NCI-H82 (cell line): Measurements from ENCODE around the gene ZFP92.
A peak's percentile ranks its signal among the peaks of the same experiment; 100 is the strongest.
"Not testable (repeated sequence)": the region's sequence is repeated elsewhere in the genome, so short reads cannot be mapped to it uniquely, and the experiment has no call there.

Experiments
- DNase-seq: peaks from one replicate; lab custom pipeline; 2025; lab: John Stamatoyannopoulos, UW

Gene ZFP92

DNA sequence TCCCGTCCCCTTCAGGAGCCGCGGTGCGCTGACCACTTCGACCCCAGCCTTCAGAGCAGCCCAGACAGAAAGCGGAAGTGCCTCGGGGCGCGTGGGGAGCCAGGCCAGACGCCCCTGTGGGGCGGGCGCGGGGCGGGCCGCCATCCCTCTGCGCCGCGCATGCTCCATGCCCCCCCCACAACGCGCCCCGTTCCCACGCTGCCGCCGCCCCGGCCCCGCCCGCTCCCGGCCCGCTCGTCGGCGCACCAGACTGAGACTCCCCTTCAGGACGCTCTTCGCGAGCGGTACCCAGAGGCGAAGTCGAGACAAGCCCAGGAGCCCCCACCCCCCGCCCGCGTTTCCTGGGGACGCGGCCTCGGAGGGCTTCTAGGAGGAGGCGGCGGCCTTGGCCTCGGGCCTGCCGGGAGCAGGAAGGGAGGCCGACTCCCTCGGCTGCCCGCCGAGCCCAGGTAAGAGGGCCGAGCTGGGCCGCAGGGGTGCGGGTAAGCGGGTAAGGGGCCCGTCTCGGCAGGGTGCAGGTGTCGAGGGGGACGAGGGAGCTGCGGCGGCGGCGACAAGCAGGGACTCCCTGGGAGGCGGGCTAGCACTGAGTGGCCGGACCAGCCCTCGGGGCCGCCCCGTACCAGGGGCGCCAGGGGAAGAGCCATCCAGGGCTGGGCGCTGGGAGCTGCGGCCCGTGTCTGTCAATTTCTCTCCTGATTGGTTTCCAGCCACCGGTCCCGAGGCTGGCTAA is at the start of gene ZFP92:
ZFP92 (plus strand) TSS at position 218 of the 733 bp plus-strand sequence. CDS start 6,851 bp downstream, outside the sequence.
- no peak for DNase-seq

DNA sequence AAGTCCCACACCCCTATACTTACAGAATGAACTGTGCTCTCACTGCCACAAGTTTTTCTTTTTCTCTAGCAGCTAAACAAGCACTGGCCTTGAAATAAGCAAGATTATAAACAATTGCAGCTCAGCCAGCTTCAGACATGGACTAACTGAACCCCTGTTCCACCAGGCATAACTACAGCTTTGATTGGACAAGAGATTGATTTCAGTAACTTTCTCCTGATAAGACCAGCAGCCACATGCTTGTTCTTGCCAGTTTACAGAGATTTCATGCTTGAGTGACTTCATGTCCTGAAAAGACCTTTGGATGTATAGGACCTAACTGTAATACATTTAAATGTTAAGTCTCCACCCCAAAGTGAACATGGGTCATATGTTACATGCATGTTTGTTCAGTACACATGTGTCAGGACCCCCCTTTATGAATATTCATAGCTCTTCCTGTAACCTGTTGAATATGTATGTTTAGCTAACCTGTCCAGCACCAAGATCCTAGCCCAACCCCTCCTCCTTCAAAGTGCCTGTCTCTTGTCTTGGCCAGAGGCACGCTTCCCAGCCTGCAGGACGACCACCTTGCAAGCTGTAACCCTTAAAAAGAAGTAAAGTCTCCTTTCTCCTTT is 49.4 kb upstream of the ZFP92 start:
- DNase-seq: peak; percentile 49

DNA sequence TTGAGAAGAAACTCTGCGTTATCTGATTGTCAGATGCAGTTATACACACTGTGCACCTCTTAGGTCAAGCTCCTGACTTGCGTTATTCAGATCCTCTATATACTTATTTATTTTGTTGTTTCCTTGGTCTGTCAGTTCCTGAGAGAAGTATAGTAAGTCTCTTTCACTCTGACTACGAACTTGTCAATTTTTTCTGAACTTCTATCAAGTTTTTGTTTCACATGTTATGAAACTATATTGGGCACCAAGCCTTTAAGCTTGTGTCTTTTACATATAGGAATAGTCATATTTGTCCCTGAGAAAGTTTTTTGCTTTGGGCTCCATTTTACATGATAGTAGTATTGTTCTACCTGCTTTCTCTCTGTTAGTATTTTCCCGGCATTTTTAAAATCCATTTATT is 45.6 kb upstream of the ZFP92 start:
- no peak for DNase-seq

DNA sequence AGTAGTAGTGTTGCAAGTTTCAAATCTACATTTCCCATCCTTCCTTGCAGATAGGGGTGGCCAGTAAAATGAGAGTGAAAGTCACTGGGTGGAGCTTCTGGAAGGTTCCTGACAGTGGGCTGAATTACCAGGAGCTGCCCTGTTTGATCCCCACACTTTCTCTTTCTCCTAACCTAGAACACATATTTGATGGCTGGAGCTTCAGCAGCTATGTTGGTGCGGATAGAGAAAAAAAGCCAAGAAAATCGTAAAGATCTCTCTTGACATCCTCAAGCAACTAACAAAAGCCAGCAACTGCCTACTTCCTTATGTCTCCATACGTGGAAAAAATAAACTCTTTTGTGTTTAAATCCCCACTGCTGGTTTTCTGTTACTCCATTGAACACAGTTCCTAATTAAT is 45.2 kb upstream of the ZFP92 start:
- DNase-seq: no peak

DNA sequence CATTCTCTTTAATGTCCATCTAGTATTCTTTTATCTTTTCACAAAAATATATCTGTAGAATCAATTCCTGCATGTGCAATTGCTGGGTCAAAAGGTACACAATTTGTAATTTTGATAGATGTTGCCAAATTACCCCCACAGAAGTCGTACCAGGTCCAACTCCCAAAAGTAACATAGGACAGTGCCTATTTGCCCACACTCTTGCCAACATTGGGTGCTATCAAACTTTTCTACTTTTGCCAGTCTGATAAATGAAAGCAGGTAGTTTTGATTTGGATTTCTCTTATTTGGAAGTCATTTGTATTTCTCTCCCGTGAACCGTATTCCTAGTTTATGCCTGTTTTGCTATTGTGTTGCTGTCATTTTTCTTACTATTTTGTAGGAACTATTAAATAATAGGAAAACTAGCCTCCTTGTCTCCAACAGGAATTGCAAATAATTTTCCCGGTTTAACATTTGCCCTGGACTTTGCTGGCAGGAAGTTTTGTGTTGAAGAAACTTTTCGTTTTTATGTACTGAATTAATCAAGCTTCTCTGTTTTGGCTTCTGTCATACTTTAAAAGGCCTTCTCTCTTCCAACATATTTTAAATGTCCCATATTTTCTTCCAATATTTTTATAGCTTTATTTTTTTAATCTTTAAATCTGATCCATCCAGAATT is 44.3 kb upstream of the ZFP92 start:
- DNase-seq: no peak

- no peak for DNase-seq
Measured at GRCh38 chrX:153370293-153371055, 40.8 kb upstream of the ZFP92 start.

DNA sequence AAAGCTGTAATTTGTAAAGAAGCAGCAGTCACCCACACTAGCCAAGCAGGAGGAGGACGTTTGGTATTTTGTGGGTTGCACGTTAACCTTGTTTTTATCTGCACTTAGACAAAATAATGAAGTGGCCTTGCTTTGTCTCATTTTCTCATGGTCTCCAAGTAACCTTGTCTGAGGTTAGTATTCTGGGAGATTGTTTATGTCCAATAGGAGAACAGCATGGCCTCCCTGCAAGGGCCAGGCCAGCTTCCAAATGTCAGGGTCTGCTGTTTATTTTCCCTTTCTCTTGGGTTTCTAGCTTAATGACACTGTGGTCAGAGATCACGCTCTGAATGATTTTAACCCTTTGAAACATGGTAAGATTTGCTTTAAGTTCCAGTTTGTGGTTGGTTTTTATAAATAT is 40.0 kb upstream of the ZFP92 start:
- DNase-seq: no peak

GRCh38 chrX:153372949-153373348 is 38.3 kb upstream of the ZFP92 start:
- no peak for DNase-seq

- no peak for DNase-seq
Measured at GRCh38 chrX:153374426-153374825, 36.8 kb upstream of the ZFP92 start.

GRCh38 chrX:153375571-153375970 is 35.7 kb upstream of the ZFP92 start:
- no peak for DNase-seq

DNA sequence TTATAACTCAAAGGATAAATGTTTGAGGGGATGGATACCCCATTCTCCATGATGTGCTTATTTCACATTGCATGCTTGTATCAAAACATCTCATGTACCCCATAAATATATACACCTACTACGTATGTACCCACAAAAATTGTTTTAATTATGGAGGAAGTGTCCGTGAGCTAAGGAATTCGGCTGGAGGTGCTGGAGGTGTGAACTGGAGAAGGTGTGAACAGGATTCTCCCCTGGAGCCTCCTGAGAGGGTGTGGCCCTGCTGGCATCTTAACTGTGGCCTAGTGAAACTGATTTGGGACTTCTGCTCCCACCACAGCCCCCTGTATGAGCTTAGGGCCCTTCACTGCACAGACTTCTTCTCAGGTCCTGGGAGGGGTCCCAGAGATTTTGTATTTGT is 33.5 kb upstream of the ZFP92 start:
- DNase-seq: no peak

DNA sequence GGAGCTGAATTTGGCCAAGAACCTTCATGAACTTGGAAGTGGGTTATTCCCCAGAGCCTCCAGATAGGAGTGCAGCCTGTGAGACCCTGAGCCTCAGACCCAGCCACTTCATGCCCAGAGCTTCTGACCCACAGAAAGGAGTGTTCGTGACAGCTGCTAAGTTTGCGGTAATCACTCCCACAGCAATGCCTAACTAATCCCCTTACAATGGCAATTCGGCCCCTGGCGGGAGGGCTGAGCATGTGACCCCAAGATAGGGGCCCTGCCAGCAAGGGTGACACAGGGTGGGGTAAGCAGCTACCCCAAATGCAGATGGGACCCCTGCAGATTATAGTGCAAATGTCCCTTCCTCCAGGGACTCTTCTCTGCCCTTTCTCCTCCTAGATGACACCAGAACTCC is 32.7 kb upstream of the ZFP92 start:
- peak; percentile 58 for DNase-seq

GRCh38 chrX:153379508-153379907 is 31.8 kb upstream of the ZFP92 start:
- DNase-seq: no peak

DNA sequence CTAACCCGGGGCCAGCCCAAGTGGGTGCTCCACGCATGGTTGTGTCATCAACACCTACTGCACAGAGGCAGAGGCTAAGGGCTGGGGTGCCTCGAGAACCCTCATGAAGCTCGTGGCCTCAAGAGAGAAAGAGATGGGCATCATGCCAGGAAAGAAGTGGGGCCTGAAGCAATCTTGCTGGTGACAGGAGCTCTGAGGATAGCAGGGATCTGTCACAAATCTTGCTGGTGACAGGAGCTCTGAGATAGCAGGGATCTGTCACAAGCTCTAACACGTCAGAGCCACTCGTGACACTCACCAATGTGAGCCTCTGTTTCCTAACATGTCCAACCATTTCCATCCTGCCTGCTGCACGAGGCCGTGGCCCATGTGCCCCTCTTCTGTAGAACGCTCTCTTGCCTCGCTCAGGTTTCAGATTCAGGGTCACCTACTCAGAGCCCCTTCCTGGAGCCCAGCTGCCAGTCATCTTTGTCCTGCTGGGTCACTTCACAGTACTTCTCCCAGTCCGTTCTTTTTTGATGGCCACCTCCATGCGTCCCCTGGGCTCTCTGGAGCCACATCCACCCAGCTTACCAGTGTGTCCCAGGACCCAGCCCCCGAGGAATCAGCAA is 31.2 kb upstream of the ZFP92 start:
- DNase-seq: no peak

DNA sequence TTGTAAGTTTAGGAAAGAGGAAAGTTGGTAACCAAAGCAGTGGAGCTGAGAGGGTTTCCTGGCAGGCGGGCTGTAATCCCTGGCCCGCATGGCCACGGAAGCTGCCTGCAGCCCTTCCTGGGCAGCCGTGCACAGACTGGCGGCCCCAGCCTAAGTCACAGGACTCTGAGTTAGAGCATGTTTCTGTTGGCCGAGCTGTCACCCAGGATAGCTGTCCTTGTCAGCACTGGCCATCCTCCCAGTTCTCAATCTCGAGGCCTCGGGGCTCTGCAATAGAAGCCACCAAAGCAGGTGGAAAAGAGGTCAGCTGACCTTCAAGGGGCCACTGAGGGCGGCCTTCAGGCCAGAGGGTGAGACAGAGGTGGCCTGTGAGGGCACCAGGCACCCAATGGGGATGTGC is 30.6 kb upstream of the ZFP92 start:
- no peak for DNase-seq

DNA sequence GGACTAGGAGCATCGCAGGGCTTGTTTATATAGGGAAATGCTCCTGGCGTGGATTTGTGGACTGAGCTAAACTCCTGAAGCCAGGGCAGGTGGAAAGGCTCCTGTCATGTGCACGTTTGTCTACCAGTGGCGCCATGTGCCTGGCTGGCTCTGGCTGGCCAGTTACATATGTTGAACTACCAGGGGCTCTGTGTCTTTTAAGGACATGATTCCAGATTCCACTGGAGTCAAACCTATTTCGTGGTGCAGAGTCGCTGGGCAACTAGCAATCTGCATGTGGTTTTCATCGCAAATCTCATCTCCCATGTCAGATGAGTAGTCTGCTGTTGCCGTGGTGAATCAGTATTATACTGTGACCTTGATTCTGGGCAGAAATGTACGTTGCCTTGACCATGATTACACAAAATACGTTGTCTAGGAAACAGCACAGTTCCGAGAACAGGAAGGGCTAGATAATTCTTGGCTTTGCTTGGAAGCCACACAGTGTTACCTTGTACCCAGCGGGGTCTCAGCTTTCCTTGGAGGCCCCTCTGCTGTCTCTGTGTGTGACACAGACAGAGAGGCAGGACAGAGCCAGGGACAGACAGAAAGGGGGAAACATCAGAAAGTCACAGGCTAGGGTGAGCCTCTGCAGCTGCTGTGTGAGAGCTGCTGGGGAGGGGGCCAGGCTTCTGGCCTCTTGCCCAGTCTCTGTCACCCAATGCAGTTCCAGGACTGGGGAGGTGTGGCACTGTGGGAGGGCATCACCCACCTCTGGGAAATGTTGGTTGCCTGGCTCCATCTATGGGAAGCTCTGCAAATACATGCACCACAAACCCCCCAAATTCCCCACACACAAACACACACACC is 29.4 kb upstream of the ZFP92 start:
- DNase-seq: peak; percentile 80

DNA sequence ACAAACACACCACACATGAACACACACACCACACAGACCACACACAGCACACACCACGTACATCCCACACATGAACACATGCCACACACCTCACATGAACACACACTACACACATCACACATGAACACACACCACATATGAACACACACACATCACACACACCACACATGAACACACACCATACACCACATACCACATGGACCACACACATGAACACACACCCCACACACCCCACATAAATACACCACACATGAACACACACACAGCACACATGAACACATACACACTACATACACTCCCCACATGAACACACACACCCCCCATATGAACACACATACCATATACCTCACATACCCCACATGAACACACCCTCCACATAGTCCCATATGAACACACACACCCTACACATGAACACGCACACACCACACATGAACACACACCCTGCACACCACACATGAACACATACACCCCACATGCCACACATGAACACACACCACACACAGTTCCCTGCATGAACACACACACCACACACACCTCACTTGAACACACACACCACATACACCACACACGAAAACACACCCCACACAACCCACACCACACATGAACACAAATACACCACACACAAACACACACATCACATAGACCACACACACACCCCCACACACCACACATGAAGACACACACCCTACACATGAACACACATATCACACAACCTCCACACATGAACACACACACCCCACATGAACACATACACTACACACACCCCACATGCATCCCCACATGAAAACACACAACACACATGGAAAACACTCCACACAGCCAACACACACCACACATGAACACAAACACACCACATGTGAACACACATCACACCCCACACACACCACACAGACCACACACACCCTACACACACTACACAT is 28.4 kb upstream of the ZFP92 start:
- DNase-seq: no peak

GRCh38 chrX:153384390-153384789 is 26.9 kb upstream of the ZFP92 start:
- DNase-seq: no peak

- DNase-seq: not testable (repeated sequence)
Measured at GRCh38 chrX:153384973-153385372, 26.3 kb upstream of the ZFP92 start.

- no peak for DNase-seq
Measured at GRCh38 chrX:153386097-153386496, 25.2 kb upstream of the ZFP92 start.
